Measurements from ENCODE around the gene NKD2.

The NKD2 gene, protein sequence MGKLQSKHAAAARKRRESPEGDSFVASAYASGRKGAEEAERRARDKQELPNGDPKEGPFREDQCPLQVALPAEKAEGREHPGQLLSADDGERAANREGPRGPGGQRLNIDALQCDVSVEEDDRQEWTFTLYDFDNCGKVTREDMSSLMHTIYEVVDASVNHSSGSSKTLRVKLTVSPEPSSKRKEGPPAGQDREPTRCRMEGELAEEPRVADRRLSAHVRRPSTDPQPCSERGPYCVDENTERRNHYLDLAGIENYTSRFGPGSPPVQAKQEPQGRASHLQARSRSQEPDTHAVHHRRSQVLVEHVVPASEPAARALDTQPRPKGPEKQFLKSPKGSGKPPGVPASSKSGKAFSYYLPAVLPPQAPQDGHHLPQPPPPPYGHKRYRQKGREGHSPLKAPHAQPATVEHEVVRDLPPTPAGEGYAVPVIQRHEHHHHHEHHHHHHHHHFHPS

DNA sequence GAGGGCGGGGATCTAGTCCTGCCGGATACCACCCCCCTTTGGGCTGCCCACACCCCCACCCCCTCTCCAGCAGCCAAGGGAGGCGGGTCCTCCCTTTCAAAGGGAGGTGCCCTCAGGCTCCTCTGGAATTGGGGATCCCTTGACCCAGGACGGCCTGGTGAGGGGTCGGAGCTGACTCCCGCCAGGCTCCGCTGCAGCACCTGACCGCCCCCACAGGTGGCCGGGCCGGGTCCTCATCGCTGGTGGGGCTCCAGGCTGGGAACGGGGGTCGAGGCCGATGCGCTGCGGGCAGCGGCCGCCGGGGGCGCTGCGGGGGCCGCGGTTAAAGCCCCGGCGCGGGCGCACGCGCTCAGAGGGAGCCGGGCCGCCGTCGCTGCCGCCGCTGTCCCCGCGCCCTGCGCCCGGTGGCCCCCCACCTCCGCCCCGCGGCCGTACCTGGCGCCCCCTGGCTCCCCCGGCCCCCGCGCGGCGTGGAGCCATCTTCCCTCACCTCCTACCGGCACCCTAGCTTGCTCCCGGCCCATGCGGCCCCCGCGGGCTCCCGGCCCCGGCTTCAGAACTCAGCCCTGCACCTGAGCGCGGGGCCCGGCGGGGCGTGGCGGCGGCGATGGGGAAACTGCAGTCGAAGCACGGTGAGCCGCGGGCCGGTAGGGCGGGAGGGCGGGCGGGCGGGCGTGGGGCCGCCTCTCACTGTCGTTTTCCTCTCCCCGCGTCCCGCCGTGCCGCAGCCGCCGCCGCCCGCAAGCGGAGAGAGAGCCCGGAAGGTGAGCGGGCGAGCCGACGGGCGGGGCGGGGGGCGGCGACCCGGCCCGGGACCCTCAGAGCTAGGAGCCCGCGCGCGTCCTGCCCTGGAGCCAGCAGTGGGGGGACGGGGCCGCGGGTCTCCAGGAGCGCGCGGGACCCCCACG, at the start of gene NKD2:
Gene NKD2 (plus strand): TSS at position 352 of the 908 bp plus-strand sequence. CDS start 256 bp downstream, at position 608.
- Histone ChIP-seq H4K20me1 (ENCODE audit: insufficient read depth, low read length) (no peaks in the 10 kb centered on the region), H3K36me3 (replicated peaks; ENCODE audit: insufficient read depth, low read length) (no peaks in the 10 kb centered on the region), H3K4me2 (ENCODE audit: low read depth, low read length) (peak within 1 kb of the TSS; percentile 73), H3F3A (ENCODE audit: insufficient read depth, low read length) (peaks cover 4% of the 10 kb centered on the region), H2AFZ (ENCODE audit: low read length) (0 out of 2 replicates have a peak within 1 kb of the TSS, but pooled peaks have one; percentile 31), H3K9me3 (replicated peaks; ENCODE audit: insufficient read depth, low read length) (no peaks in the 10 kb centered on the region), H3K27ac (ENCODE audit: low read length) (peak within 1 kb of the TSS; percentile 44; the same call in 1 of the 2 replicates), H3K27me3 (replicated peaks; ENCODE audit: insufficient read depth, low read length) (peaks cover 21% of the 10 kb centered on the region; the same call in 1 of the 2 replicates), H3K9ac (ENCODE audit: low read length) (peak within 1 kb of the TSS; percentile 65), H3K4me1 (ENCODE audit: low read length) (peaks cover 48% of the 10 kb centered on the region), H3K9me2 (replicated peaks; ENCODE audit: insufficient read depth, low read length) (no peaks in the 10 kb centered on the region), H3K4me3 (ENCODE audit: low read length) (peak within 1 kb of the TSS; percentile 64), H3K79me2 (ENCODE audit: low read length) (peaks cover 46% of the 10 kb centered on the region)
- TF ChIP-seq, protein P1, sequence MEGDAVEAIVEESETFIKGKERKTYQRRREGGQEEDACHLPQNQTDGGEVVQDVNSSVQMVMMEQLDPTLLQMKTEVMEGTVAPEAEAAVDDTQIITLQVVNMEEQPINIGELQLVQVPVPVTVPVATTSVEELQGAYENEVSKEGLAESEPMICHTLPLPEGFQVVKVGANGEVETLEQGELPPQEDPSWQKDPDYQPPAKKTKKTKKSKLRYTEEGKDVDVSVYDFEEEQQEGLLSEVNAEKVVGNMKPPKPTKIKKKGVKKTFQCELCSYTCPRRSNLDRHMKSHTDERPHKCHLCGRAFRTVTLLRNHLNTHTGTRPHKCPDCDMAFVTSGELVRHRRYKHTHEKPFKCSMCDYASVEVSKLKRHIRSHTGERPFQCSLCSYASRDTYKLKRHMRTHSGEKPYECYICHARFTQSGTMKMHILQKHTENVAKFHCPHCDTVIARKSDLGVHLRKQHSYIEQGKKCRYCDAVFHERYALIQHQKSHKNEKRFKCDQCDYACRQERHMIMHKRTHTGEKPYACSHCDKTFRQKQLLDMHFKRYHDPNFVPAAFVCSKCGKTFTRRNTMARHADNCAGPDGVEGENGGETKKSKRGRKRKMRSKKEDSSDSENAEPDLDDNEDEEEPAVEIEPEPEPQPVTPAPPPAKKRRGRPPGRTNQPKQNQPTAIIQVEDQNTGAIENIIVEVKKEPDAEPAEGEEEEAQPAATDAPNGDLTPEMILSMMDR (IDR thresholded peaks at IDR 0.05; ENCODE audit: low read length): peak; percentile 49
- no peak for TF ChIP-seq EZH2phosphoT487 (IDR thresholded peaks at IDR 0.05; ENCODE audit: low read length)
- no peak for TF ChIP-seq EZH2 (optimal IDR thresholded peaks at IDR 0.05; ENCODE audit: low read depth, low read length)
- peak; percentile 44 for DNase-seq

DNA sequence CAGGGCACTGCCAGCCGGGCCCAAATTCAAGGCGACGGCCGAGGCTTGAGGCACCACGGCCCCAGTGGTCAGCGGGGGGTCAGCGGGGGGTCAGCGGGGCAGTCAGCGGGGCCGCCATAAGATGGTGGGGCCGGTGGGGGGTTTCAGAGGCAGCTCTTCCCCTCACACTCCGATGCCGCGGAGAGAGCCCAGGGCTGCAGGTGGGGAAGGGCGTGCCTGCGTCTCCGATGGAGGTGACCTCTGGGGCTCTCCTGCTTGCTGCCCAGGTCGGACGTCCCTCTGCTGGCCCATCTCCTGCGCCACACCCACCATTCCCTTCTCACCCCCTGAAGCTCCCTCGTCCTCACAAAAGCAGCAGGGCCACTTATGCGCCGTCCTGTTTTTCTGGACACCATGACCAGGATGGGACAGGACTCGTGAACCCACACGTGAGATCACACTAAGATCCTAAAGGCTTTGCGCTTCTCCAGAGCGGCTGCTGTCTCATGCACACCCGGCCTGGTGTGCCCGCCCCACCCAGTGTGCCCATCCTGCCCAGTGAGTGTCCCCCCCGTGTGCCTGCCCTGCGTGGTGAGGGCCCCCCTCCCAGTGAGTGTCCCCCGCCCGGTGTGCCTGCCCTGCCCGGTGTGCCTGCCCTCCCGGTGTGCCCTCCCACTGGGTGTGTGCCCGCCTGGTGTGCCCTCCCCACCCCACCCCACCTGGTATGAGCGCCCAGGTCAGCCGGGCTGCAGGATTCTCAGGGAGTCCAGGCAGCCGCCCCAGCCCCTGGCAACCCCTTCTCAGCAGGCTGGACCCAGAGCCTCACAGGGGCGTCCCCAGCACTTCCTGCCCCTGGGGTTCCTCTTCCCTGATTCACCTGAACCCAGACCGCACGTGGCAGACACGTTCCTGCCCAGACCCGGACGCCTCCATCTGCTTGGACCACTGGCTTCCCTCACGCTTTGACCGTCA, 48.7 kb upstream of the NKD2 start:
- Histone ChIP-seq H3K36me3 (replicated peaks; ENCODE audit: insufficient read depth, low read length) (no peaks in the 10 kb centered on the region), H3K9me3 (replicated peaks; ENCODE audit: insufficient read depth, low read length) (no peaks in the 10 kb centered on the region), H3K27ac (ENCODE audit: low read length) (no peak overlapping the region), H3K27me3 (replicated peaks; ENCODE audit: insufficient read depth, low read length) (peaks cover 35% of the 10 kb centered on the region), H3K4me3 (ENCODE audit: low read length) (no peak overlapping the region), H3F3A (ENCODE audit: insufficient read depth, low read length) (peaks cover 18% of the 10 kb centered on the region; the same call in 1 of the 2 replicates), H3K9ac (ENCODE audit: low read length) (no peak overlapping the region), H2AFZ (ENCODE audit: low read length) (no peak overlapping the region), H3K9me2 (replicated peaks; ENCODE audit: insufficient read depth, low read length) (no peaks in the 10 kb centered on the region), H3K4me1 (ENCODE audit: low read length) (peaks cover 25% of the 10 kb centered on the region), H3K4me2 (ENCODE audit: low read depth, low read length) (no peak overlapping the region), H3K79me2 (ENCODE audit: low read length) (no peaks in the 10 kb centered on the region), H4K20me1 (ENCODE audit: insufficient read depth, low read length) (no peaks in the 10 kb centered on the region)
- DNase-seq: no peak
- TF ChIP-seq EZH2 (optimal IDR thresholded peaks at IDR 0.05; ENCODE audit: low read depth, low read length) (no peak), EZH2phosphoT487 (IDR thresholded peaks at IDR 0.05; ENCODE audit: low read length) (no peak)
- TF ChIP-seq, protein P1 (IDR thresholded peaks at IDR 0.05; ENCODE audit: low read length): no peak

DNA sequence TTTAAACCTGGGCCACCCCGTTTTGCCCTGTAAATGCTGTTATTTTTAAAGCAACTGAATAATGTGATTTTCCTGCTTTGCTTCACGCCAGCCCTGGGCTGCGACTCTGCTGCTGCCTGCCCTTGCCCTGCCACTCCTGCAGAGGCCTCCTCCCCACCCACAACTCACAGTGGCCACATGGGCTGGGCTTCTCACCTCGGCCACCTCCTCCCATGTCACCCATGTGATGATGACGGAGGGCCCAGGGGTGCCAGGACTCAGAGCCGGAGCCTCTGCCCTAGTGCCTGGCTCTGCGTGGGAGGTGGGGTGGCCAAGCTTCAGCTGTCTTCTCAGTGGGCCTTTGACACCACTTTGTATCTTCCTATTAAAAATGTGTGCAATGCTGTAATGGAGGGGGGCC, 48.1 kb upstream of the NKD2 start:
- H3K4me3 ChIP-seq (ENCODE audit: low read length): no peak overlapping the region
- no peak overlapping the region for H3K9ac ChIP-seq (ENCODE audit: low read length)
- H3K79me2 ChIP-seq (ENCODE audit: low read length): no peaks in the 10 kb centered on the region
- no peak overlapping the region for H3K4me2 ChIP-seq (ENCODE audit: low read depth, low read length)
- H3K9me3 ChIP-seq (replicated peaks; ENCODE audit: insufficient read depth, low read length): no peaks in the 10 kb centered on the region
- no peak overlapping the region for H3K27ac ChIP-seq (ENCODE audit: low read length)
- H3K36me3 ChIP-seq (replicated peaks; ENCODE audit: insufficient read depth, low read length): no peaks in the 10 kb centered on the region
- H3K27me3 ChIP-seq (replicated peaks; ENCODE audit: insufficient read depth, low read length): peaks cover 34% of the 10 kb centered on the region
- H3K4me1 ChIP-seq (ENCODE audit: low read length): peaks cover 32% of the 10 kb centered on the region
- TF ChIP-seq EZH2phosphoT487 (IDR thresholded peaks at IDR 0.05; ENCODE audit: low read length) (no peak), EZH2 (optimal IDR thresholded peaks at IDR 0.05; ENCODE audit: low read depth, low read length) (no peak)
- TF ChIP-seq, protein P1 (IDR thresholded peaks at IDR 0.05; ENCODE audit: low read length): no peak
- no peaks in the 10 kb centered on the region for H4K20me1 ChIP-seq (ENCODE audit: insufficient read depth, low read length)
- no peaks in the 10 kb centered on the region for H3K9me2 ChIP-seq (replicated peaks; ENCODE audit: insufficient read depth, low read length)
- H2AFZ ChIP-seq (ENCODE audit: low read length): no peak overlapping the region
- no peak for DNase-seq
- peaks cover 24% of the 10 kb centered on the region; the same call in 1 of the 2 replicates for H3F3A ChIP-seq (ENCODE audit: insufficient read depth, low read length)

Data from MM.1S (cell line).